HCT116 (cell line): ENCODE measurements around the gene HAO1. TPM values are rescaled to one million over a fixed set of nuclear protein-coding genes. Genes with fewer than 3 reads are reported as not detected.
A peak's percentile ranks its signal among the peaks of the same experiment; 100 is the strongest.

Source experiments
- ATAC-seq: fragments of 200-7000 bp; cut with Tn5 transposase; 2 replicates; pipeline ENCODE4 v1.9.1; 2020; ENCODE audit warnings: mild to moderate bottlenecking, moderate library complexity
- BruUV-seq: library from RNA; stranded (reverse); fragments of 400-500 nt; replicated peaks from 2 replicates; lab custom pipeline; 2021; lab: Mats Ljungman, UMichigan
- CTCF ChIA-PET: fragments of 300-600 bp; sonication (Branson Sonifier 250); formaldehyde crosslinking; loops from one replicate; lab custom pipeline; 2021; ENCODE audit warnings: antibody characterized with exemption; lab: Charles Lee
- POLR2A ChIA-PET: fragments of 300-600, 350-600 bp; sonication (Branson Sonifier 250); formaldehyde crosslinking; loops from one replicate; lab custom pipeline; 2021; ENCODE audit warnings: antibody characterized with exemption; lab: Charles Lee
- RAD21 ChIA-PET, 2 experiments: fragments of 300-600 bp; sonication (Branson Sonifier 250); formaldehyde crosslinking; loops; one replicate each; lab custom pipeline; 2023; ENCODE audit warnings: low total read pairs in 2 of 2; ENCODE audit not compliant: uncharacterized antibody in 2 of 2, unreplicated experiment in 2 of 2, low non-redundant PET in 1 of 2; lab: Charles Lee
- DNase-seq: peaks from one replicate; pipeline ENCODE4 v3.0.0-alpha.2; 2010; ENCODE audit warnings: low read depth, low spot score
- H2AFZ ChIP-seq: fragments of 200-600 bp; shearing (Covaris generic), sonication (generic); 2 replicates; pipeline ENCODE4 v1.6.1; 2017; ENCODE audit warnings: low read depth, mixed run types, mixed read lengths, antibody characterized with exemption, low read length; ENCODE audit not compliant: poor library complexity, severe bottlenecking
- H3K27ac ChIP-seq: 2 replicates; pipeline ENCODE4 v1.5.1; 2012; ENCODE audit warnings: low read depth, low read length
- H3K27me3 ChIP-seq: fragments of 200-600 bp; sonication (generic); 2 replicates; pipeline ENCODE4 v1.6.1; 2016; ENCODE audit warnings: mixed run types, low read length, mixed read lengths; ENCODE audit not compliant: insufficient read depth
- H3K36me3 ChIP-seq, 2 experiments: fragments of 200-500 bp in 1 of 2; fragments of 200-600 bp in 1 of 2; sonication (Bioruptor generic) in 1 of 2; sonication (generic) in 1 of 2; 2 replicates each; pipeline versions ENCODE4 v1.5.1 to v1.6.1; 2014 to 2016; ENCODE audit warnings: low read length in 2 of 2, inconsistent platforms in 1 of 2, mixed read lengths in 1 of 2, mixed run types in 1 of 2; ENCODE audit not compliant: insufficient read depth in 2 of 2, control insufficient read depth in 1 of 2
- H3K4me1 ChIP-seq, 2 experiments: fragments of 200-600 bp in 1 of 2; sonication (generic) in 1 of 2; 2 replicates each; pipeline versions ENCODE4 v1.5.1 to v1.6.1; 2012 to 2017; ENCODE audit warnings: low read length in 2 of 2, inconsistent platforms in 1 of 2, mild to moderate bottlenecking in 1 of 2, mixed read lengths in 1 of 2, mixed run types in 1 of 2, moderate library complexity in 1 of 2; ENCODE audit not compliant: insufficient read depth in 2 of 2, control insufficient read depth in 1 of 2
- H3K4me2 ChIP-seq: fragments of 200-600 bp; sonication (generic); 2 replicates; pipeline ENCODE4 v1.6.1; 2017; ENCODE audit warnings: mixed run types, low read length, mixed read lengths
- H3K4me3 ChIP-seq, 2 experiments: fragments of 200-600 bp in 1 of 2; sonication (generic) in 1 of 2; replicated peaks in 1 of 2; 2 replicates each; pipeline ENCODE4 v1.5.1; 2011 to 2016; ENCODE audit warnings: low read length in 2 of 2, control low read depth in 1 of 2, low read depth in 1 of 2, mild to moderate bottlenecking in 1 of 2, mixed read lengths in 1 of 2, mixed run types in 1 of 2
- H3K79me2 ChIP-seq: fragments of 200-600 bp; sonication (generic); 2 replicates; pipeline ENCODE4 v1.6.1; 2017; ENCODE audit warnings: mild to moderate bottlenecking, mixed run types, low read length, moderate library complexity, mixed read lengths; ENCODE audit not compliant: insufficient read depth
- H3K9ac ChIP-seq: fragments of 200-600 bp; sonication (generic); 2 replicates; pipeline ENCODE4 v1.6.1; 2016; ENCODE audit warnings: low read length, mixed read lengths
- H3K9me2 ChIP-seq: fragments of 200-600 bp; sonication (generic), shearing (Covaris generic); 2 replicates; pipeline ENCODE4 v1.6.1; 2017; ENCODE audit warnings: mixed run types, mild to moderate bottlenecking, moderate library complexity; ENCODE audit not compliant: insufficient read depth
- H3K9me3 ChIP-seq, 2 experiments: fragments of 200-500 bp in 1 of 2; fragments of 200-600 bp in 1 of 2; sonication (Bioruptor generic) in 1 of 2; sonication (generic) in 1 of 2; 2 replicates each; pipeline ENCODE4 v1.6.1; 2014 to 2017; ENCODE audit warnings: low read length in 2 of 2, mixed read lengths in 2 of 2, inconsistent platforms in 1 of 2, low read depth in 1 of 2, mild to moderate bottlenecking in 1 of 2, mixed run types in 1 of 2, moderate library complexity in 1 of 2; ENCODE audit not compliant: control insufficient read depth in 1 of 2, insufficient read depth in 1 of 2
- H4K20me1 ChIP-seq: fragments of 200-600 bp; sonication (generic), shearing (Covaris generic); 2 replicates; pipeline ENCODE4 v1.6.1; 2017; ENCODE audit warnings: mixed run types, mild to moderate bottlenecking, moderate library complexity; ENCODE audit not compliant: insufficient read depth
- CBX3 ChIP-seq: IDR thresholded peaks from 2 replicates; pipeline ENCODE4 v1.6.1; 2012; ENCODE audit warnings: low read depth
- CEBPB ChIP-seq: IDR thresholded peaks from 2 replicates; pipeline ENCODE4 v1.6.1; 2012; ENCODE audit warnings: low read depth
- EGR1 ChIP-seq: IDR thresholded peaks from 2 replicates; pipeline ENCODE4 v1.6.1; 2012; ENCODE audit warnings: low read depth
- EZH2phosphoT487 ChIP-seq: fragments of 200-600 bp; IDR thresholded peaks from 2 replicates; pipeline ENCODE4 v1.6.1; 2018; ENCODE audit warnings: antibody characterized with exemption, borderline replicate concordance
- FOSL1 ChIP-seq: IDR thresholded peaks from 2 replicates; pipeline ENCODE4 v1.6.1; 2012; ENCODE audit warnings: low read depth
- JUND ChIP-seq: IDR thresholded peaks from 2 replicates; pipeline ENCODE4 v1.6.1; 2012
- POLR2AphosphoS5 ChIP-seq: IDR thresholded peaks from 2 replicates; pipeline ENCODE4 v1.6.1; 2011; ENCODE audit warnings: mild to moderate bottlenecking, low read depth, low read length, moderate library complexity
- RAD21 ChIP-seq: IDR thresholded peaks from 2 replicates; pipeline ENCODE4 v1.6.1; 2012; ENCODE audit warnings: low read depth, mild to moderate bottlenecking
- SIN3A ChIP-seq: IDR thresholded peaks from 2 replicates; pipeline ENCODE4 v1.6.1; 2012; ENCODE audit warnings: low read depth
- SP1 ChIP-seq: IDR thresholded peaks from 2 replicates; pipeline ENCODE4 v1.6.1; 2012; ENCODE audit warnings: low read depth
- SRF ChIP-seq: IDR thresholded peaks from 2 replicates; pipeline ENCODE4 v1.6.1; 2012; ENCODE audit warnings: low read depth
- YY1 ChIP-seq: IDR thresholded peaks from 2 replicates; pipeline ENCODE4 v1.6.1; 2011; ENCODE audit warnings: low read length, low read depth, moderate library complexity, mild to moderate bottlenecking; ENCODE audit not compliant: insufficient replicate concordance; ENCODE audit errors: extremely low read depth
- ZFX ChIP-seq: fragments of 450-650 bp; IDR thresholded peaks from 2 replicates; pipeline ENCODE4 v1.6.1; 2017
- ZNF274 ChIP-seq: fragments of 200-500 bp; sonication (Bioruptor generic); IDR thresholded peaks from 2 replicates; pipeline ENCODE4 v1.6.1; 2014; ENCODE audit warnings: mild to moderate bottlenecking, low read depth, low read length, inconsistent platforms
- intact Hi-C: fragments of 100-400 bp; cut with micrococcal nuclease; formaldehyde crosslinking; loops from 2 replicates; pipeline ENCODE4 v1.10.0; 2022
- total RNA-seq: library from RNA; stranded (reverse); gene quantifications from one replicate; pipeline ENCODE4 v1.2.1, GENCODE V29; 2021; ENCODE audit not compliant: unreplicated experiment
- TF ChIP-seq, protein P1 (sequence below): IDR thresholded peaks from 2 replicates; pipeline ENCODE4 v1.6.1; 2011; ENCODE audit warnings: mild to moderate bottlenecking, low read length, moderate library complexity; ENCODE audit not compliant: insufficient replicate concordance; ENCODE audit errors: extremely low read depth
- TF ChIP-seq, protein P2 (sequence below), 3 experiments: fragments of 200-600 bp in 1 of 3; sonication (generic) in 1 of 3; IDR thresholded peaks in 2 of 3; conservative IDR thresholded peaks in 1 of 3; 2 replicates each; pipeline ENCODE4 v1.5.1; 2012 to 2017; ENCODE audit warnings: low read depth in 2 of 3, low read length in 2 of 3, antibody characterized with exemption in 1 of 3, borderline replicate concordance in 1 of 3, control low read depth in 1 of 3, mild to moderate bottlenecking in 1 of 3, mixed read lengths in 1 of 3, mixed run types in 1 of 3, moderate library complexity in 1 of 3; ENCODE audit not compliant: insufficient read depth in 1 of 3
- TF ChIP-seq, protein P3 (sequence below): IDR thresholded peaks from 2 replicates; pipeline ENCODE4 v1.6.1; 2012

The HAO1 gene
- total RNA-seq, 1 experiment from 2014 or later = 0.12 TPM

DNA sequence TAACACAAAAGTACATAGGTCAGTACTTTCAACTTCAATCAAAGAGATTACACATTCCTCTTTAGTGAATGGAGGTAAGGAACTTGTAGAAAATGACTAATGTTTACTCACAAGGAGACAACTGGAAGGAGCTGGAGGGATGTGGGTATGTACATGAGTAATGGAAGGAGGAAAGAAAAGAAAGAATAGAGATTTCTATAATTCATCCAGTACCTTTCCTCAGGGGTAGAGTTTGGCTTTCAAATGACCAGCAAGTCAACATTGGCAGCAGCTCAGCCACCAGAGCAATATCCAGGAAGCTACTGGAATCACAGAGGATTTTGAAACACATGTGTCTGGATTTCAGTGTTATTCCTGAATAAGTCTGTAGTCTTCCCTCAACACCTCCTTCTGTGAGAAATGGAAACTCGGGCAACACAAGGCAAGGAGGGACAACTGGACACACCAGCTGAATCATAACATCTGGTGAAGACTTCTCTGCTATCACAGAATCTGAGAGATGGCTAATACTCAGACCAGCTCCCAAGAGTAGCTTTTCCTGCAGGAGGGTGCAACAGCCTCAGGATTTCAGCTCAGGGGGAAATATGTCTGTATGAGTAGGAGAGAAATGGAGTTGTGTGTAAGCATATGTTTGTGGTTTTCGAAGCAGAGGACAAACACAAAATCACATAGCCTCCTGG lies 98.8 kb downstream of the HAO1 start:
- H4K20me1 ChIP-seq = no peaks in the 10 kb centered on the region
- H3K27ac ChIP-seq = no peak overlapping the region
- H3K79me2 ChIP-seq = no peaks in the 10 kb centered on the region
- CTCF ChIA-PET = no interaction called here
- no peak overlapping the region for H3K4me3 ChIP-seq
- no TSS peak for BruUV-seq
- no peaks in the 10 kb centered on the region for H3K9me2 ChIP-seq
- H2AFZ ChIP-seq = no peak overlapping the region
- H3K4me1 ChIP-seq = peaks cover 0 to 20% of the 10 kb centered on the region in 2 experiments; a peak in 1 of 4 replicates
- H3K9me3 ChIP-seq = no peaks in the 10 kb centered on the region
- H3K36me3 ChIP-seq = no peaks in the 10 kb centered on the region
- H3K27me3 ChIP-seq = no peaks in the 10 kb centered on the region
- intact Hi-C loops = no loop called here
- DNase-seq (no peak), ATAC-seq (peak; percentile 49; the same call in 1 of the 2 replicates)
- H3K4me2 ChIP-seq = peak overlapping the region; percentile 47
- H3K9ac ChIP-seq = 0 out of 2 replicates have a peak overlapping the region, but pooled peaks have one; percentile 2
- POLR2A ChIA-PET = no interaction called here
- TF ChIP-seq SIN3A = no peak
- TF ChIP-seq FOSL1 = 0 out of 2 replicates have a peak, but pooled peaks have one; percentile 14
- RAD21 ChIA-PET = no interaction called here

DNA sequence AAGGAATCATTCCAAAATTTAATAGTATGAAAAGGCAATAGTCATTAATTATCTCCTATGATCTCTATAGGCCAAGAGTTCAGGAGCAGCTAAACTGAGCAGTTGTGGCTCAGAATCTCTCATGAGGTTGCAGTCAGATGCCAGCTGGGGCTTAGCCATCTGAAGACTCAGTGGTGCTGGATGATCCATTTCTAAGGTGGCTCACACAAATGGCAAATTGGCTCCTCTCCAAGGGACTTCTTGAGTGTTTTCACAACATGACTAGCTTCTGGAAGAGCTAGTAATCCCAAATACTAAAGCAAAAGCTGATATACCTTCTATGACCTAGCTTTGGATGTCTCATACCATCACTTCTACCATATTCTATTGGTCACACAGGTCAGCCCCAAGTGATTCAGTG lies 104.2 kb downstream of the HAO1 start:
- no peak for ATAC-seq
- no peaks in the 10 kb centered on the region for H3K27me3 ChIP-seq
- H3K9me2 ChIP-seq = no peaks in the 10 kb centered on the region
- peaks cover 0 to 4% of the 10 kb centered on the region in 2 experiments; a peak in 1 of 4 replicates for H3K4me1 ChIP-seq
- RAD21 ChIA-PET = no interaction called here
- no peaks in the 10 kb centered on the region for H4K20me1 ChIP-seq
- CTCF ChIA-PET = no interaction called here
- no peak overlapping the region for H3K4me2 ChIP-seq
- intact Hi-C loops = no loop called here
- no peaks in the 10 kb centered on the region for H3K9me3 ChIP-seq
- H3K9ac ChIP-seq = no peak overlapping the region
- POLR2A ChIA-PET = no interaction called here
- no peak overlapping the region for H3K4me3 ChIP-seq
- H3K79me2 ChIP-seq = no peaks in the 10 kb centered on the region
- BruUV-seq = no TSS peak
- no peaks in the 10 kb centered on the region for H3K36me3 ChIP-seq
- no peak overlapping the region for H2AFZ ChIP-seq
- no peak for DNase-seq
- H3K27ac ChIP-seq = no peak overlapping the region
- TF ChIP-seq, protein P1, sequence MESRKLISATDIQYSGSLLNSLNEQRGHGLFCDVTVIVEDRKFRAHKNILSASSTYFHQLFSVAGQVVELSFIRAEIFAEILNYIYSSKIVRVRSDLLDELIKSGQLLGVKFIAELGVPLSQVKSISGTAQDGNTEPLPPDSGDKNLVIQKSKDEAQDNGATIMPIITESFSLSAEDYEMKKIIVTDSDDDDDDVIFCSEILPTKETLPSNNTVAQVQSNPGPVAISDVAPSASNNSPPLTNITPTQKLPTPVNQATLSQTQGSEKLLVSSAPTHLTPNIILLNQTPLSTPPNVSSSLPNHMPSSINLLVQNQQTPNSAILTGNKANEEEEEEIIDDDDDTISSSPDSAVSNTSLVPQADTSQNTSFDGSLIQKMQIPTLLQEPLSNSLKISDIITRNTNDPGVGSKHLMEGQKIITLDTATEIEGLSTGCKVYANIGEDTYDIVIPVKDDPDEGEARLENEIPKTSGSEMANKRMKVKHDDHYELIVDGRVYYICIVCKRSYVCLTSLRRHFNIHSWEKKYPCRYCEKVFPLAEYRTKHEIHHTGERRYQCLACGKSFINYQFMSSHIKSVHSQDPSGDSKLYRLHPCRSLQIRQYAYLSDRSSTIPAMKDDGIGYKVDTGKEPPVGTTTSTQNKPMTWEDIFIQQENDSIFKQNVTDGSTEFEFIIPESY = no peak
- TF ChIP-seq JUND (no peak), SP1 (no peak), POLR2AphosphoS5 (no peak), EGR1 (no peak), RAD21 (no peak), ZNF274 (no peak), SRF (no peak), CEBPB (no peak), ZFX (no peak), SIN3A (no peak), CBX3 (no peak), YY1 (no peak), FOSL1 (no peak), EZH2phosphoT487 (no peak)
- TF ChIP-seq, protein P2, sequence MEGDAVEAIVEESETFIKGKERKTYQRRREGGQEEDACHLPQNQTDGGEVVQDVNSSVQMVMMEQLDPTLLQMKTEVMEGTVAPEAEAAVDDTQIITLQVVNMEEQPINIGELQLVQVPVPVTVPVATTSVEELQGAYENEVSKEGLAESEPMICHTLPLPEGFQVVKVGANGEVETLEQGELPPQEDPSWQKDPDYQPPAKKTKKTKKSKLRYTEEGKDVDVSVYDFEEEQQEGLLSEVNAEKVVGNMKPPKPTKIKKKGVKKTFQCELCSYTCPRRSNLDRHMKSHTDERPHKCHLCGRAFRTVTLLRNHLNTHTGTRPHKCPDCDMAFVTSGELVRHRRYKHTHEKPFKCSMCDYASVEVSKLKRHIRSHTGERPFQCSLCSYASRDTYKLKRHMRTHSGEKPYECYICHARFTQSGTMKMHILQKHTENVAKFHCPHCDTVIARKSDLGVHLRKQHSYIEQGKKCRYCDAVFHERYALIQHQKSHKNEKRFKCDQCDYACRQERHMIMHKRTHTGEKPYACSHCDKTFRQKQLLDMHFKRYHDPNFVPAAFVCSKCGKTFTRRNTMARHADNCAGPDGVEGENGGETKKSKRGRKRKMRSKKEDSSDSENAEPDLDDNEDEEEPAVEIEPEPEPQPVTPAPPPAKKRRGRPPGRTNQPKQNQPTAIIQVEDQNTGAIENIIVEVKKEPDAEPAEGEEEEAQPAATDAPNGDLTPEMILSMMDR (IDR thresholded peaks at IDR 0.05 in 2 of 3, conservative IDR thresholded peaks at IDR 0.05 in 1 of 3; ENCODE audit: borderline replicate concordance in 1 of 3, insufficient read depth in 1 of 3, low read depth in 2 of 3, low read length in 2 of 3) = no peak
- TF ChIP-seq, protein P3, sequence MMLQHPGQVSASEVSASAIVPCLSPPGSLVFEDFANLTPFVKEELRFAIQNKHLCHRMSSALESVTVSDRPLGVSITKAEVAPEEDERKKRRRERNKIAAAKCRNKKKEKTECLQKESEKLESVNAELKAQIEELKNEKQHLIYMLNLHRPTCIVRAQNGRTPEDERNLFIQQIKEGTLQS = no peak
